ENCODE measurements around the gene LMAN1.

GRCh38 chr18:59354731-59355130 lies 4.3 kb downstream of the LMAN1 start:
- no peak for TF ChIP-seq GABPA (IDR thresholded peaks at IDR 0.05 in 1 of 2, conservative IDR thresholded peaks at IDR 0.05 in 1 of 2)
- TF ChIP-seq RXRA (IDR thresholded peaks at IDR 0.05) = no peak
- TF ChIP-seq CTCF (IDR thresholded peaks at IDR 0.05; ENCODE audit: low read depth, low read length, missing input control) = no peak
- no peak for TF ChIP-seq MAX (IDR thresholded peaks at IDR 0.05)
